Tibial nerve (tissue), 4 donors: Measurements from ENCODE around the gene BTBD2. TPM values are rescaled to one million over a fixed set of nuclear protein-coding genes. Genes with fewer than 3 reads are reported as not detected.

Source experiments
- DNase-seq, 2 donors: peaks; one replicate each; pipeline ENCODE4 v3.0.0-alpha.2; 2019; ENCODE audit warnings: low spot score in 2 of 2
- H3K27ac ChIP-seq, 4 donors: fragments of 200-600 bp; sonication (generic) in 3 of 4; one replicate each; pipeline ENCODE4 v1.5.1; 2017 to 2019; ENCODE audit warnings: mild to moderate bottlenecking in 1 of 4
- H3K27me3 ChIP-seq, 2 donors: fragments of 200-600 bp; sonication (generic) in 1 of 2; one replicate each; pipeline versions ENCODE4 v1.5.1 to v1.6.0; 2017 to 2019
- H3K36me3 ChIP-seq, 3 donors: fragments of 200-600 bp; sonication (generic); one replicate each; pipeline ENCODE4 v1.5.1; 2018 to 2019
- H3K4me1 ChIP-seq, 4 donors: fragments of 200-600 bp; sonication (generic) in 3 of 4; one replicate each; pipeline ENCODE4 v1.5.1; 2017 to 2019
- H3K4me3 ChIP-seq, 4 donors: fragments of 200-600 bp; sonication (generic) in 3 of 4; one replicate each; pipeline ENCODE4 v1.5.1; 2017 to 2019; ENCODE audit warnings: mild to moderate bottlenecking in 1 of 4, moderate library complexity in 1 of 4
- H3K9me3 ChIP-seq, 4 donors: fragments of 200-600 bp; sonication (generic) in 3 of 4; one replicate each; pipeline ENCODE4 v1.5.1; 2017 to 2019
- CTCF ChIP-seq, 5 experiments: fragments of 200-600 bp in 3 of 5; fragments of 450-650 bp in 2 of 5; sonication (generic) in 3 of 5; IDR thresholded peaks; one replicate each; pipeline ENCODE4 v1.5.1; 2016 to 2019; ENCODE audit warnings: antibody characterized with exemption in 5 of 5, mild to moderate bottlenecking in 3 of 5, moderate library complexity in 2 of 5
- EP300 ChIP-seq, 2 donors: sonication (generic); formaldehyde crosslinking; IDR thresholded peaks; one replicate each; pipeline ENCODE4 v1.6.1; 2017; ENCODE audit warnings: antibody characterized with exemption in 2 of 2, mild to moderate bottlenecking in 1 of 2
- POLR2A ChIP-seq, 2 donors: fragments of 450-650 bp; IDR thresholded peaks; one replicate each; pipeline ENCODE4 v1.6.1; 2017; ENCODE audit warnings: antibody characterized with exemption in 2 of 2, mild to moderate bottlenecking in 2 of 2, moderate library complexity in 2 of 2
- WGBS, 2 donors: methylation state at CpG; one replicate each; pipeline ENCODE4 v1.1.5; 2018; 5-methylcytosine and 5-hydroxymethylcytosine counted together
- total RNA-seq, 4 donors: library from RNA; depleted of rRNA; stranded (reverse); fragments of >200 nt; gene quantifications; one replicate each; pipeline ENCODE4 v1.1.0, GENCODE V29; 2016

BTBD2 gene
- 10 to 100 TPM; 54.0 to 94.5 (median 73.5) TPM for total RNA-seq

DNA sequence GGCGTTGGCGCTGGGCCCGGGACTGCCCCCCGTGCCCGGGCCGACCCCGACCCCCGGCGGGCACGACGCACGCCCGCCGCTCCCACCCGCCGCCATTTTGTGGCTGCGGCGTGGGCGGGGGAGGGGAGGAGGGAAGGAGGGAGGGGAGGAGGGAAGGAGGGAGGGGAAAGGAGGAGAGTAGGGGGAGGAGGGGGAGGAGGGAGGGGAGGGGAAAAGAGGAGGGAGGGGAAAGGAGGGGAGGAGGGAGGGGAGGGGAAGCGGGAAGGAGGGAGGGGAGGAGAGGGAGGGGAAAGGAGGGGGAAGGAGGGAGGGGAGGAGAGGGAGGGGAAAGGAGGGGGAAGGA, at the start of gene BTBD2:
Gene BTBD2, minus strand, starts transcription at position 107 of the 343 bp plus-strand sequence. Its CDS starts 11 bp downstream, at position 96.
- Histone ChIP-seq H3K36me3 (peaks cover 0 to 26% (median 0%) of the 10 kb centered on the region in 3 donors), H3K27me3 (no peaks in the 10 kb centered on the region), H3K4me1 (peaks cover 0 to 44% (median 14%) of the 10 kb centered on the region in 4 donors), H3K4me3 (peak within 1 kb of the TSS; percentile 54 to 82 (median 65)), H3K9me3 (no peaks in the 10 kb centered on the region), H3K27ac (peak within 1 kb of the TSS; percentile 71 to 89 (median 77))
- WGBS, 2 donors, result no CpG with 5 or more reads among the region's 20 CpGs
- TF ChIP-seq EP300 (IDR thresholded peaks at IDR 0.05), result no peak
- TF ChIP-seq POLR2A (IDR thresholded peaks at IDR 0.05), result no peak
- no peak for TF ChIP-seq CTCF (IDR thresholded peaks at IDR 0.05)
- DNase-seq, result peak in 1 of 2 donors; percentile 52

DNA sequence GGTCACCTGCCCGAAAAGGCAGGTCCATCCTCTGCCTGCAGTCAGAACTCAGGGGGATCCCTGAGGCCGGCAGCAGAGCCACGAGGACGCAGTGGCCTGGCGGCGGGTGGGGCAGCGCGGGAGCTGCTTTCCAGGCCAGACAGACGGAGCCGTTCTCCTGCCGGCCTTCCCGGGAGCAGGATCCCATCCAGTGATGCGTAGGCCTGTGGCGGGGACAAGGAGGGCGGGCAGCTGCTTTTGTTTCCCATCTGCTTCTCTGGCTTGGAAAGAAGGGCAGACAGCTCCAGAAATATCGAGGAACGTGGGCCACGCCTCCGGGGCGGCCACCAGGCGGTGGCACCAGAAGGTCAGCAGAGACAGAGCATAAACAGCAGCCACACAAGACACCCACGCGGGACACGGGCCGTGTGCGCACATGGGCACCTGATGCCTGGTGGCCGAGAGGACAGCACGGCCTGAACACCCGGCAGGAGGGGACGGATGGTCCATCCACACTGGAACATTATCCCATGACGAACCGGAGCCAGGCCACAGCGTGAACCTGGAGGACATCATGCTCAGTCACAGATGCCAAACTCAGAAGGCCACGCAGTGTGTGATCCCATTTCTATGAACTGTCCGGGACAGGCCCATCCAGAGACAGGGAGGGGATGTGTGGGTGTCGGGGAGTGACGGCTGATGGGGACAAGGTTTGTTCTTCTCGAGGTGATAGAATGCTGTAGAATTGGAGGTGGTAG, 49.4 kb upstream of the BTBD2 start:
- H3K27me3 ChIP-seq, result no peaks in the 10 kb centered on the region
- peaks cover 0 to 55% (median 40%) of the 10 kb centered on the region in 4 donors for H3K4me1 ChIP-seq
- 43 to 51% methylated on average over 20 to 36 of the region's 38 CpGs for WGBS, 2 donors
- peak in 3 of 5 experiments; percentile 17 to 70 (median 51) for TF ChIP-seq CTCF (IDR thresholded peaks at IDR 0.05)
- TF ChIP-seq POLR2A (IDR thresholded peaks at IDR 0.05), result peak in 1 of 2 donors; percentile 79
- peak; percentile 99 for TF ChIP-seq EP300 (IDR thresholded peaks at IDR 0.05)
- H3K36me3 ChIP-seq, result no peaks in the 10 kb centered on the region
- DNase-seq, result no peak
- H3K9me3 ChIP-seq, result no peaks in the 10 kb centered on the region
- H3K27ac ChIP-seq, result peak overlapping the region; percentile 79 to 100 (median 96)
- peak overlapping the region in 1 of 4 donors; percentile 26 for H3K4me3 ChIP-seq

DNA sequence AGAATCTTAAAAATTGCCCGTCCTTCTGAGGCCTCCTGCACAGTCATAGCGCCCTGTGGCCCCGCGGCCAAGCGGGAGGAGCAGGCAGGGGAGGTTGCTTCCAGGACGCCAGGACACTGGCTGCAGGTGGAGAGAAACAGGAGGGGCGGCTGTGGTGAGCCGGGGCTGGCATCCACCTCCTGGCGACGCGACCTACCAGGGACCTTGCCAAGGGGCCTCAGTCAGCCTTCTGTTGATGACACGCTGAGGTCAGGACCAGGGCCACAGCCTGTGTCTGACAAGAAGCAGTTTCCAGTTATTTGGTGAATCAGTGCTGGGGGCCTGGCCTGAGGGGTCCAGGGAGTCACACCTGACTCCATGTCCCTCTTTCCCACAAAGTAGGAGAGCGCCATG, 48.9 kb upstream of the BTBD2 start:
- Histone ChIP-seq H3K4me3 (peak overlapping the region in 1 of 4 donors; percentile 26), H3K36me3 (no peaks in the 10 kb centered on the region), H3K9me3 (no peaks in the 10 kb centered on the region), H3K4me1 (peaks cover 0 to 55% (median 42%) of the 10 kb centered on the region in 4 donors), H3K27ac (peak overlapping the region; percentile 79 to 100 (median 96)), H3K27me3 (no peaks in the 10 kb centered on the region)
- no peak for DNase-seq
- 57 to 75% methylated on average over 12 to 13 of the region's 13 CpGs for WGBS, 2 donors
- TF ChIP-seq POLR2A (IDR thresholded peaks at IDR 0.05) (no peak), CTCF (IDR thresholded peaks at IDR 0.05) (no peak)

GRCh38 chr19:2063824-2064223, 48.3 kb upstream of the BTBD2 start:
- H3K27ac ChIP-seq, result peak overlapping the region; percentile 79 to 100 (median 96)
- 68 to 73% methylated on average over 8 of the region's 8 CpGs for WGBS, 2 donors

More at GRCh38 chr19:2063824-2064223, 48.3 kb upstream of the BTBD2 start:
- Histone ChIP-seq H3K4me3 (no peak overlapping the region), H3K9me3 (no peaks in the 10 kb centered on the region), H3K27me3 (no peaks in the 10 kb centered on the region), H3K36me3 (no peaks in the 10 kb centered on the region), H3K4me1 (peaks cover 0 to 56% (median 42%) of the 10 kb centered on the region in 4 donors)
- TF ChIP-seq EP300 (IDR thresholded peaks at IDR 0.05) (no peak), POLR2A (IDR thresholded peaks at IDR 0.05) (no peak), CTCF (IDR thresholded peaks at IDR 0.05) (no peak)
- DNase-seq, result no peak
